MCF 10A (cell line): ENCODE results near the gene GJC1. TPM values are rescaled to one million over a fixed set of nuclear protein-coding genes. Genes with fewer than 3 reads are reported as not detected.

Experiments used
- BruUV-seq: library from RNA; stranded (reverse); fragments of 400-500 nt; replicated peaks from 2 replicates; lab custom pipeline; 2021; lab: Mats Ljungman, UMichigan
- CTCF ChIA-PET: fragments of 300-600 bp; sonication (Branson Sonifier 250); formaldehyde crosslinking; extraction: SDS; loops from one replicate; lab custom pipeline; 2021; ENCODE audit warnings: antibody characterized with exemption, inconsistent platforms; lab: Yijun Ruan, JAX
- POLR2A ChIA-PET: fragments of 300-600, 350-650 bp; sonication (Branson Sonifier 250); formaldehyde crosslinking; extraction: SDS; loops from one replicate; lab custom pipeline; 2020; ENCODE audit warnings: antibody characterized with exemption, inconsistent platforms; lab: Yijun Ruan, JAX
- DNase-seq: peaks from one replicate; pipeline ENCODE4 v3.0.0-alpha.2; 2018; ENCODE audit not compliant: unreplicated experiment
- H3K27ac Mint-ChIP-seq: one replicate; pipeline ENCODE4 v1.8.0; 2022; ENCODE audit warnings: mild to moderate bottlenecking, low read depth, mixed read lengths; ENCODE audit not compliant: unreplicated experiment
- H3K27me3 Mint-ChIP-seq: one replicate; pipeline ENCODE4 v1.8.0; 2022; ENCODE audit warnings: mixed read lengths; ENCODE audit not compliant: insufficient read depth, unreplicated experiment
- H3K36me3 Mint-ChIP-seq: one replicate; pipeline ENCODE4 v1.8.0; 2022; ENCODE audit warnings: mild to moderate bottlenecking, moderate library complexity, mixed read lengths; ENCODE audit not compliant: insufficient read depth, unreplicated experiment
- H3K4me1 Mint-ChIP-seq: one replicate; pipeline ENCODE4 v1.8.0; 2022; ENCODE audit warnings: mixed read lengths; ENCODE audit not compliant: insufficient read depth, unreplicated experiment
- H3K4me3 Mint-ChIP-seq: one replicate; pipeline ENCODE4 v1.8.0; 2022; ENCODE audit warnings: mild to moderate bottlenecking, moderate library complexity, mixed read lengths; ENCODE audit not compliant: unreplicated experiment
- H3K9me3 Mint-ChIP-seq: one replicate; pipeline ENCODE4 v1.8.0; 2022; ENCODE audit warnings: mixed read lengths; ENCODE audit not compliant: unreplicated experiment
- CTCF ChIP-seq: fragments of 200-600 bp; IDR thresholded peaks from one replicate; pipeline ENCODE4 v1.8.0; 2022; ENCODE audit warnings: antibody characterized with exemption, mild to moderate bottlenecking; ENCODE audit not compliant: unreplicated experiment
- intact Hi-C: fragments of 100-400 bp; cut with micrococcal nuclease; formaldehyde crosslinking; loops from 2 replicates; pipeline ENCODE4 v1.14.1; 2022
- total RNA-seq: library from RNA; stranded (reverse); gene quantifications from 2 replicates; pipeline ENCODE4 v1.2.3, GENCODE V29; 2022

GJC1 gene
- total RNA-seq, 1 experiment from 2014 or later = 6.9 TPM

GRCh38 chr17:44798356-44798755, 31.7 kb downstream of the GJC1 start:
- Mint-ChIP-seq H3K9me3 (no peaks in the 10 kb centered on the region), H3K36me3 (no peaks in the 10 kb centered on the region), H3K27ac (no peak overlapping the region), H3K4me3 (no peak overlapping the region), H3K27me3 (no peaks in the 10 kb centered on the region), H3K4me1 (peaks cover 10% of the 10 kb centered on the region)
- no peak for DNase-seq
- BruUV-seq = no TSS peak
- ChIA-PET POLR2A (interaction anchor here (0.6 kb wide), 1 partner anchor 262 kb away, joined by 4 read pairs; no protein-coding TSS in a partner anchor), CTCF (interaction anchor here (0.6 to 3.3 kb wide), 2 partner anchors 20 to 21 kb away, joined by 3 to 11 read pairs; no protein-coding TSS in a partner anchor)
- no peak for TF ChIP-seq CTCF
- intact Hi-C loops = no loop called here

- intact Hi-C loops = no loop called here
- Mint-ChIP-seq H3K36me3 (no peaks in the 10 kb centered on the region), H3K9me3 (no peaks in the 10 kb centered on the region), H3K27ac (no peak overlapping the region), H3K4me3 (no peak overlapping the region), H3K4me1 (peaks cover 10% of the 10 kb centered on the region), H3K27me3 (no peaks in the 10 kb centered on the region)
- no TSS peak for BruUV-seq
- CTCF ChIA-PET = interaction anchor here (0.7 to 3.3 kb wide), 2 partner anchors 19 to 400 kb away, joined by 3 to 11 read pairs; no protein-coding TSS in a partner anchor
- no peak for DNase-seq
- no peak for TF ChIP-seq CTCF
- POLR2A ChIA-PET = no interaction called here
Observed at GRCh38 chr17:44797802-44798201, 32.3 kb downstream of the GJC1 start.

GRCh38 chr17:44796731-44797130, 33.4 kb downstream of the GJC1 start:
- peaks cover 4% of the 10 kb centered on the region for H3K36me3 Mint-ChIP-seq
- no peaks in the 10 kb centered on the region for H3K9me3 Mint-ChIP-seq
- no TSS peak for BruUV-seq
- TF ChIP-seq CTCF = no peak
- H3K27me3 Mint-ChIP-seq = no peaks in the 10 kb centered on the region
- intact Hi-C loops = no loop called here
- DNase-seq = no peak
- ChIA-PET POLR2A (no interaction called here), CTCF (interaction anchor here (0.6 to 3.3 kb wide), 3 partner anchors 18 to 71 kb away, joined by 3 to 11 read pairs (median 5); no protein-coding TSS in a partner anchor)
- no peak overlapping the region for H3K27ac Mint-ChIP-seq
- no peak overlapping the region for H3K4me3 Mint-ChIP-seq
- H3K4me1 Mint-ChIP-seq = peaks cover 10% of the 10 kb centered on the region

- intact Hi-C loops = no loop called here
- no TSS peak for BruUV-seq
- Mint-ChIP-seq H3K9me3 (no peaks in the 10 kb centered on the region), H3K36me3 (peaks cover 4% of the 10 kb centered on the region), H3K27me3 (no peaks in the 10 kb centered on the region), H3K4me3 (no peak overlapping the region), H3K27ac (no peak overlapping the region), H3K4me1 (peaks cover 10% of the 10 kb centered on the region)
- CTCF ChIA-PET = no interaction called here
- POLR2A ChIA-PET = no interaction called here
- no peak for DNase-seq
- TF ChIP-seq CTCF = no peak
Observed at GRCh38 chr17:44795928-44796327, 34.2 kb downstream of the GJC1 start.
